Adrenal gland (tissue), 12 donors: ENCODE data around the gene CCR7. TPM values are rescaled to one million over a fixed set of nuclear protein-coding genes. Genes with fewer than 3 reads are reported as not detected.

Source experiments
- DNase-seq, 7 donors: peaks; one replicate each; pipeline ENCODE4 v3.0.0-alpha.2; 2019 to 2020
- H3K27ac ChIP-seq, 5 donors: fragments of 200-600 bp; sonication (generic) in 4 of 5; 1 replicate in 3 of 5; 2 replicates in 2 of 5; pipeline versions ENCODE4 v1.5.1 to v1.8.0; 2016 to 2020; ENCODE audit warnings: mild to moderate bottlenecking in 1 of 5
- H3K27me3 ChIP-seq: fragments of 200-600 bp; 2 replicates; pipeline ENCODE4 v1.8.0; 2021
- H3K36me3 ChIP-seq, 2 donors: fragments of 200-600 bp; replicated peaks in 1 of 2; 1 replicate in 1 of 2; 2 replicates in 1 of 2; pipeline versions ENCODE4 v1.5.1 to v1.8.0; 2018 to 2022
- H3K4me1 ChIP-seq, 2 donors: fragments of 200-600 bp; replicated peaks in 1 of 2; 1 replicate in 1 of 2; 2 replicates in 1 of 2; pipeline versions ENCODE4 v1.5.1 to v1.8.0; 2018 to 2021
- H3K4me3 ChIP-seq, 4 donors: fragments of 200-600 bp; sonication (generic) in 3 of 4; one replicate each; pipeline ENCODE4 v1.5.1; 2016 to 2018
- H3K9me3 ChIP-seq, 3 donors: fragments of 200-600 bp; sonication (generic) in 1 of 3; replicated peaks in 1 of 3; 1 replicate in 2 of 3; 2 replicates in 1 of 3; pipeline versions ENCODE4 v1.5.1 to v1.8.0; 2016 to 2021
- CTCF ChIP-seq, 6 experiments: fragments of 450-650 bp in 4 of 6; fragments of 200-600 bp in 2 of 6; sonication (generic) in 1 of 6; IDR thresholded peaks; 1 replicate in 5 of 6; 2 replicates in 1 of 6; pipeline versions ENCODE4 v1.5.1 to v1.8.0; 2016 to 2021; ENCODE audit warnings: antibody characterized with exemption in 6 of 6, mild to moderate bottlenecking in 2 of 6, moderate library complexity in 1 of 6
- POLR2A ChIP-seq, 2 donors: fragments of 450-650 bp; IDR thresholded peaks; one replicate each; pipeline ENCODE4 v1.6.1; 2017; ENCODE audit warnings: antibody characterized with exemption in 2 of 2, mild to moderate bottlenecking in 2 of 2, moderate library complexity in 1 of 2
- WGBS, 4 donors: extraction: QIAGEN DNeasy Blood & Tissue Kit in 2 of 4; methylation state at CpG; one replicate each; pipeline versions ENCODE4 v1.1.5 to v1.1.7; 2013 to 2017; 5-methylcytosine and 5-hydroxymethylcytosine counted together
- intact Hi-C, 2 donors: fragments of 100-400 bp; cut with DNase I; formaldehyde crosslinking; loops; one replicate each; pipeline versions ENCODE4 v1.14.1 to v1.15.0; 2022 to 2023
- polyA plus RNA-seq, 3 donors: library from polyadenylated mRNA; stranded (reverse); fragments of 200-250 nt in 2 of 3; fragments of 350-450 nt in 1 of 3; fragmentation: Illumina TruSeq in 1 of 3; extraction: RNeasy Lipid Tissue Mini Kit (QIAGEN cat#74804) in 1 of 3; gene quantifications; one replicate each; pipeline ENCODE4 v1.2.3, GENCODE V29; 2013 to 2014
- total RNA-seq, 9 donors: library from RNA; depleted of rRNA in 4 of 9; stranded (reverse); fragments of >200 nt in 4 of 9; fragments of 120-200 nt in 1 of 9; fragmentation: NEBNext Ultra II Directional in 1 of 9; extraction: Animal tissue kit (Norgen Biotek cat#: 25700) in 1 of 9; gene quantifications; one replicate each; pipeline versions ENCODE4 v1.1.0 to v1.2.4, GENCODE V29; 2013 to 2023
- donor health status: healthy with polysubstance abuse.
- donor health status: Bipolar disorder and iron deficiency.
- donor health status: DM: yes; HTN: yes; CAD: no.
- donor health status: DM: no; HTN: no; CAD: no.
- donor health status: DM: no; HTN: no; CAD: no.
- donor health status: DM: yes; HTN: yes; CAD: no.

The CCR7 gene
- total and polyA plus RNA-seq, 12 donors, result 0.06 to 1.0 (median 0.35) TPM; not detected in 2

- 63 to 68% (median 66%) methylated on average over 11 of the region's 11 CpGs for WGBS, 4 donors
- H3K4me3 ChIP-seq, result no peak overlapping the region
- intact Hi-C loops, result loop anchor here in 1 of 2 donors (10.0 kb wide), 1 partner anchor 182 kb away; the partner anchor contains the start of gene KRT28
- H3K27me3 ChIP-seq, result peaks cover 3% of the 10 kb centered on the region
- no peaks in the 10 kb centered on the region for H3K4me1 ChIP-seq
- TF ChIP-seq CTCF (IDR thresholded peaks at IDR 0.05) (no peak), POLR2A (IDR thresholded peaks at IDR 0.05) (no peak)
- no peaks in the 10 kb centered on the region for H3K9me3 ChIP-seq
- no peak for DNase-seq
- no peaks in the 10 kb centered on the region for H3K36me3 ChIP-seq
- H3K27ac ChIP-seq, result no peak overlapping the region
Observed at GRCh38 chr17:40612599-40613244, 47.5 kb upstream of the CCR7 start.

GRCh38 chr17:40611840-40612474, 46.7 kb upstream of the CCR7 start:
- intact Hi-C loops, result loop anchor here in 1 of 2 donors (10.0 kb wide), 1 partner anchor 183 kb away; the partner anchor contains the start of gene KRT28
- TF ChIP-seq CTCF (IDR thresholded peaks at IDR 0.05) (no peak), POLR2A (IDR thresholded peaks at IDR 0.05) (no peak)
- no peak for DNase-seq
- no peak overlapping the region for H3K27ac ChIP-seq
- H3K27me3 ChIP-seq, result peaks cover 3% of the 10 kb centered on the region
- H3K9me3 ChIP-seq, result no peaks in the 10 kb centered on the region
- no peaks in the 10 kb centered on the region for H3K4me1 ChIP-seq
- WGBS, 4 donors, result 63 to 72% (median 66%) methylated on average over 7 of the region's 7 CpGs
- no peaks in the 10 kb centered on the region for H3K36me3 ChIP-seq
- no peak overlapping the region for H3K4me3 ChIP-seq

GRCh38 chr17:40610359-40610758, 45.1 kb upstream of the CCR7 start:
- H3K27ac ChIP-seq, result no peak overlapping the region
- intact Hi-C loops, result loop anchor here in 1 of 2 donors (10.0 kb wide), 1 partner anchor 184 kb away; the partner anchor contains the start of gene KRT28
- H3K4me3 ChIP-seq, result no peak overlapping the region
- H3K4me1 ChIP-seq, result no peaks in the 10 kb centered on the region
- no peak for DNase-seq
- H3K9me3 ChIP-seq, result no peaks in the 10 kb centered on the region
- WGBS, 4 donors, result 59 to 66% (median 62%) methylated on average over 2 of the region's 2 CpGs
- no peaks in the 10 kb centered on the region for H3K27me3 ChIP-seq
- TF ChIP-seq CTCF (IDR thresholded peaks at IDR 0.05) (no peak), POLR2A (IDR thresholded peaks at IDR 0.05) (no peak)
- no peaks in the 10 kb centered on the region for H3K36me3 ChIP-seq

GRCh38 chr17:40608061-40608581, 42.8 kb upstream of the CCR7 start:
- DNase-seq, result no peak
- H3K9me3 ChIP-seq, result no peaks in the 10 kb centered on the region
- H3K4me3 ChIP-seq, result no peak overlapping the region
- no peaks in the 10 kb centered on the region for H3K4me1 ChIP-seq
- no peaks in the 10 kb centered on the region for H3K36me3 ChIP-seq
- H3K27ac ChIP-seq, result no peak overlapping the region
- H3K27me3 ChIP-seq, result no peaks in the 10 kb centered on the region
- WGBS, 4 donors, result 68 to 73% (median 70%) methylated on average over 6 of the region's 6 CpGs
- TF ChIP-seq POLR2A (IDR thresholded peaks at IDR 0.05) (no peak), CTCF (IDR thresholded peaks at IDR 0.05) (no peak)
- intact Hi-C loops, result no loop called here
